ENCODE results near the gene NHSL2.
A peak's percentile ranks its signal among the peaks of the same experiment; 100 is the strongest.

The NHSL2 gene

GRCh38 chrX:72130156-72130761 lies 219.6 kb downstream of the NHSL2 start:
- DNase-seq: no peak
- peaks cover 19% of the 10 kb centered on the region for H3K27me3 Mint-ChIP-seq (ENCODE audit: low read depth, poor library complexity)
- H3K9me3 Mint-ChIP-seq: peaks cover 64% of the 10 kb centered on the region
- peaks cover 26% of the 10 kb centered on the region for H3K36me3 Mint-ChIP-seq (ENCODE audit: low read depth)
- no peak for TF ChIP-seq CTCF (IDR thresholded peaks at IDR 0.05)
- H3K4me3 Mint-ChIP-seq: peak overlapping the region; percentile 74
- peaks cover 41% of the 10 kb centered on the region for H3K4me1 Mint-ChIP-seq
- H3K27ac Mint-ChIP-seq: no peak overlapping the region

- TF ChIP-seq CTCF (IDR thresholded peaks at IDR 0.05): no peak
- Mint-ChIP-seq H3K27me3 (ENCODE audit: low read depth, poor library complexity) (peaks cover 19% of the 10 kb centered on the region), H3K9me3 (peaks cover 64% of the 10 kb centered on the region), H3K27ac (no peak overlapping the region), H3K4me3 (peak overlapping the region; percentile 74), H3K4me1 (peaks cover 39% of the 10 kb centered on the region), H3K36me3 (ENCODE audit: low read depth) (peaks cover 26% of the 10 kb centered on the region)
- DNase-seq: no peak
Observed at GRCh38 chrX:72130762-72131250, 220.2 kb downstream of the NHSL2 start.

- H3K4me3 Mint-ChIP-seq: peak within 1 kb of the TSS; percentile 84
- H3K27ac Mint-ChIP-seq: peak within 1 kb of the TSS; percentile 48
- H3K9me3 Mint-ChIP-seq: peaks cover 66% of the 10 kb centered on the region
- no peak for TF ChIP-seq CTCF (IDR thresholded peaks at IDR 0.05)
- peak; percentile 79 for DNase-seq
- H3K27me3 Mint-ChIP-seq (ENCODE audit: low read depth, poor library complexity): peaks cover 19% of the 10 kb centered on the region
- peaks cover 32% of the 10 kb centered on the region for H3K4me1 Mint-ChIP-seq
- H3K36me3 Mint-ChIP-seq (ENCODE audit: low read depth): peaks cover 26% of the 10 kb centered on the region
Observed at GRCh38 chrX:72131317-72132294, 221.0 kb downstream of the NHSL2 start, which contains the start of gene RTL5. Gene RTL5 (minus strand): TSS chrX:72131915.

- Mint-ChIP-seq H3K27ac (no peak overlapping the region), H3K4me1 (peaks cover 29% of the 10 kb centered on the region), H3K36me3 (ENCODE audit: low read depth) (peaks cover 26% of the 10 kb centered on the region), H3K4me3 (peak overlapping the region; percentile 84), H3K27me3 (ENCODE audit: low read depth, poor library complexity) (peaks cover 19% of the 10 kb centered on the region), H3K9me3 (peaks cover 66% of the 10 kb centered on the region)
- DNase-seq: no peak
- TF ChIP-seq CTCF (IDR thresholded peaks at IDR 0.05): no peak
Observed at GRCh38 chrX:72132456-72132855, 221.8 kb downstream of the NHSL2 start.

- Mint-ChIP-seq H3K27me3 (ENCODE audit: low read depth, poor library complexity) (peaks cover 19% of the 10 kb centered on the region), H3K4me3 (no peak overlapping the region), H3K4me1 (peaks cover 22% of the 10 kb centered on the region), H3K9me3 (peaks cover 62% of the 10 kb centered on the region), H3K27ac (no peak overlapping the region), H3K36me3 (ENCODE audit: low read depth) (peaks cover 22% of the 10 kb centered on the region)
- TF ChIP-seq CTCF (IDR thresholded peaks at IDR 0.05): no peak
- no peak for DNase-seq
Observed at GRCh38 chrX:72133851-72134546, 223.4 kb downstream of the NHSL2 start.
